ENCODE measurements around the gene MFSD2B. TPM values are rescaled to one million over a fixed set of nuclear protein-coding genes. Genes with fewer than 3 reads are reported as not detected.

MFSD2B gene
- total RNA-seq, 1 experiment from 2014 or later: 0.23 TPM

DNA sequence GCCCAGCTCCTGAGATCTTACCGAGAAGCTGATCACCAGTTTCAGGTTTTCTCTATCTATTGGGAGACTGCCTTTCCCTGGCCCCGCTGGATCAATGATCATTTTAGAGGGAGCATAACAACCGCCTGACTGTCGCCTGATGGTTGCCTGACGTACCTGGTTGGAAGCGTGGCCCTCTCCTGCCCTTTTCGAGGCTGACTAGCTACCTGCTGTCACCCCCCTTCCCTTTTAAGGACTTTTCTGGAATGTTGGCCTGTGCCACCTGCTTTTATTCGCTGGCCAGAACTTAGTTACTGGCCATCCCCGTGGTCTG lies 562 bp upstream of the MFSD2B start:
- Histone ChIP-seq H3K9me3 (ENCODE audit: control insufficient read depth, insufficient read depth, low read depth, low read length) (no peaks in the 10 kb centered on the region), H3K4me3 (ENCODE audit: low read depth in 2 of 2, low read length in 2 of 2) (no peak overlapping the region), H3K27ac (ENCODE audit: low read length) (no peak overlapping the region), H3K36me3 (ENCODE audit: control insufficient read depth, insufficient read depth, low read length) (no peaks in the 10 kb centered on the region), H3K27me3 (ENCODE audit: control insufficient read depth, insufficient read depth, low read length) (no peaks in the 10 kb centered on the region), H3K4me1 (ENCODE audit: control insufficient read depth, insufficient read depth, low read length) (peaks cover 9% of the 10 kb centered on the region; the same call in 1 of the 2 replicates)
- peak; percentile 7; the same call in 1 of the 2 replicates for ATAC-seq
- ChIA-PET POLR2A (interaction anchor here (0.6 kb wide), 1 partner anchor 390 kb away, joined by 4 read pairs; no protein-coding TSS in a partner anchor), CTCF (no interaction called here)
- in situ Hi-C loops (cut with HindIII; ENCODE audit: low pct_unique_long_range_greater_than_20kb, low sequenced_read_pairs): no loop called here
- intact Hi-C loops (cut with micrococcal nuclease; ENCODE audit: unreplicated experiment): no loop called here
- BruUV-seq (replicated peaks): no TSS peak
- DNase-seq (ENCODE audit: low read depth, low spot score): no peak
- TF ChIP-seq REST (IDR thresholded peaks at IDR 0.05; ENCODE audit: insufficient read depth in 1 of 2, low read depth in 2 of 2, low read length in 1 of 2) (no peak), CTCF (IDR thresholded peaks at IDR 0.05) (no peak), SIN3A (IDR thresholded peaks at IDR 0.05; ENCODE audit: borderline replicate concordance, insufficient read depth, low read depth, low read length) (no peak), TCF7L2 (IDR thresholded peaks at IDR 0.05; ENCODE audit: low read depth, low read length) (no peak), POLR2AphosphoS5 (IDR thresholded peaks at IDR 0.05; ENCODE audit: low read depth, low read length) (no peak)

DNA sequence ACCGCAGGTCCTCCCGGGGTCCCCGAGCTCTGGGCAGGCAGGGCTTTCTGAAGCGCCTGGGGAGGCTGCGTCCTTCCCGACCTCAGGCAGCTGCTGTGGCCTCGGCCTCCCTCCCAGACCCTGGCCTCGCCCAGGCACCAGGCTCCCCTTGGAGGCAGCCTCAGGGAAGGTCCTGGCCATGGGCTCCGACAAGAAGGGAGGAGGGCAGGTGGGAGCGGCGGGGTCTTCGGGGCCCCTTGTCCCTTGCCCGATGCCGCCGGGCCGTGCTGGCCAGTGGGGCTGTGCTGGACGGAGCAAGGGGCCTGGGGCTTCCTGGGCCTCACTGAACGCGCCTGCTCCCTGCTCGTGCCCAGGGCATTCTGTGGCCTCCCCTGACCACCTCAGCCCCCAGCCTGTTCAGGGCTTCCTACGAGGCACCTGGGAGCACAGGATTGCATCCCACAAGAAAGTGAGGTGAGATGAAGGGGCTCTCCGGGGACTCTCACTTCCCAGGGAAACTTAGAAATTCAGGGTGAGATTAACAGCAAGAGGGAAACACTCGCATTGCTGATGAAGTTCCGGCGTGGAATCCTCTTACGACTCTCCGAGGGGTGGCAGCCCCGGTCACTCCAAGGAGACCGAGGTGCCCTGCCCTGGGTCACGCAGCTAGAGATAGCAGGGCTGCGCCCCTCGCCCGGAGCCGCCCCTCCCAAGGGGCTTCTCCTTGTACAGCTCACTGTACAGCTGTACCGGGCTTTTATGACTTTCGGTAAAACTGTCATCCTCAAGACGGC lies 778 bp downstream of the MFSD2B start:
- CTCF ChIA-PET: no interaction called here
- DNase-seq (ENCODE audit: low read depth, low spot score) (no peak), ATAC-seq (no peak; the same call in 1 of the 2 replicates)
- BruUV-seq (replicated peaks): no TSS peak
- no peak for TF ChIP-seq REST (IDR thresholded peaks at IDR 0.05; ENCODE audit: insufficient read depth in 1 of 2, low read depth in 2 of 2, low read length in 1 of 2)
- TF ChIP-seq CTCF (IDR thresholded peaks at IDR 0.05): no peak
- TF ChIP-seq POLR2AphosphoS5 (IDR thresholded peaks at IDR 0.05; ENCODE audit: low read depth, low read length): no peak
- no peak for TF ChIP-seq SIN3A (IDR thresholded peaks at IDR 0.05; ENCODE audit: borderline replicate concordance, insufficient read depth, low read depth, low read length)
- no peak for TF ChIP-seq TCF7L2 (IDR thresholded peaks at IDR 0.05; ENCODE audit: low read depth, low read length)
- Histone ChIP-seq H3K27ac (ENCODE audit: low read length) (peak overlapping the region; percentile 23; the same call in 1 of the 2 replicates), H3K36me3 (ENCODE audit: control insufficient read depth, insufficient read depth, low read length) (no peaks in the 10 kb centered on the region), H3K27me3 (ENCODE audit: control insufficient read depth, insufficient read depth, low read length) (no peaks in the 10 kb centered on the region), H3K4me3 (ENCODE audit: low read depth in 2 of 2, low read length in 2 of 2) (no peak overlapping the region), H3K4me1 (ENCODE audit: control insufficient read depth, insufficient read depth, low read length) (peaks cover 16% of the 10 kb centered on the region), H3K9me3 (ENCODE audit: control insufficient read depth, insufficient read depth, low read depth, low read length) (no peaks in the 10 kb centered on the region)
- intact Hi-C loops (cut with micrococcal nuclease; ENCODE audit: unreplicated experiment) (no loop called here), in situ Hi-C loops (cut with HindIII; ENCODE audit: low pct_unique_long_range_greater_than_20kb, low sequenced_read_pairs) (no loop called here)
- POLR2A ChIA-PET: interaction anchor here (0.5 kb wide), 1 partner anchor 20 kb away, joined by 3 read pairs; no protein-coding TSS in a partner anchor

Data from Panc1 (cell line).